Kidney tubule cell (primary cell): ENCODE data around the gene HDDC3.
"Not testable (repeated sequence)": the region's sequence is repeated elsewhere in the genome, so short reads cannot be mapped to it uniquely, and the experiment has no call there.

Experiments used
- DNase-seq: peaks from one replicate; pipeline ENCODE4 v3.0.0-alpha.2; 2018; ENCODE audit warnings: low spot score

HDDC3 gene

DNA sequence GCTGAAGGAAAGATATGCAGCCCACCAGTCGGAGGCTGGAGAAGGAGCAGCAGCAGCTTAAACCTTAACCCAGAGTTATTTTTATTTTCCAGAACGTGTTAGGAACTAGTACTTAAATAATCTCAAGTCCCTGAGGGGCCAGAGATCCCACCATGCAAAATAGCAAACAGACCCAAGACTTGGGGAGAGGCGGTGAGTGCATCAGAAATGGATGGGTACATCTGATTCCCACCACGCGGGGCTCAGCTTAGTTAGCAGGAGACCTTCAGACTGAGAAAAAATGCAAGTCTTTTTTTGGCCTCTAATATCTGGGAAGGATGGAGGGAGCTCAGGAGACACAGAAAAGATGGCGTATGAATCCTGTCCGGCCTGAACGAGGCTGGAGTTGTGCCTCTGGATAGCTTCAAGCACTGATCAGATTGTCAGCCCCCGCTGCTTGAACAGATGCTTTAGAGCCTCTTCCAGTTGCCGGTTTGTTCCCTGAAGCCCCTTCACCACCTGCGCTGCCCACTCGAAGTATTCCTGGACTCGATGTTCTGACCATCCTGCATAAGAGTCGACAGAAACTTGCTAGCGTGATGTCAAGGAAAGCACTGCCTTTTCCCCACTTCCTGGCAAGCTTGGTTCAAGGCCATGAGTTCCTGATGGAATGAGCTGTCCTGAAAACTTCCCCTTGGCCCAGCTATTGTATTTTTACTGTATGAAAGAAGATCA is 1.3 kb downstream of the HDDC3 start:
- DNase-seq, result no peak

DNA sequence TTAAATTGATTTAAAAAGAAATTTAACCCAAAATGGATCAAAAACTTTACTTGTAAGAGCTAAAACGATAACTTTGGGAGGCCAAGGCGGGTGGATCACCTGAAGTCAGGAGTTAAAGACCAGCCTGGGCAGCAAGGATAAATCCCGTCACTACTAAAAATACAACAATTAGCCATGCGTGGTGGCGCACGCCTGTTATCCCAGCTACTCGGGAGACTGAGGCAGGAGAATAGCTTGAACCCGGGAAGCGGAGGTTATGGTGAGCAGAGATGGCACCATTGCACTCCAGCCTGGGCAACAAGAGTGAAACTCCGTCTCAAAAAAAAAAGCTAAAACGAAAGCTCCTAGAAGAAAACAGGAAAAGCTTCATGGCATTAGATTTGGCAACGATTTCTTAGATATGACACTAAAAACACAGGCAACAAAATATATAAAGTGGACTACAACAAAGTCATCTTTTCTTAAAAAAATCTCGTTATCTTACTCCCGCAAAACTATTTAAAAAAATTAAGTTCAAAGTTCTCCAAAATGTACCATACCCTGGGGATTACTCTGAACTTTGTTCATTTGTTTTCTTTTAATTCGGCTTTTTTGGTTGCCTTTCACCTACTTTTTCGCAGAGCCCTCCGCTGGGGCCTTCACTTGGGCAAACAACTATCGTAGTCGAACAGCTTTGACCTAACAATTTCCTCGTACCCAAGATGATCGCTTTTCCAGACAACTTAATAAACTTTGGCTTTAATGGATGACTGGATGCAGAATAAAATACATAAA is 2.9 kb downstream of the HDDC3 start:
- DNase-seq, result no peak

DNA sequence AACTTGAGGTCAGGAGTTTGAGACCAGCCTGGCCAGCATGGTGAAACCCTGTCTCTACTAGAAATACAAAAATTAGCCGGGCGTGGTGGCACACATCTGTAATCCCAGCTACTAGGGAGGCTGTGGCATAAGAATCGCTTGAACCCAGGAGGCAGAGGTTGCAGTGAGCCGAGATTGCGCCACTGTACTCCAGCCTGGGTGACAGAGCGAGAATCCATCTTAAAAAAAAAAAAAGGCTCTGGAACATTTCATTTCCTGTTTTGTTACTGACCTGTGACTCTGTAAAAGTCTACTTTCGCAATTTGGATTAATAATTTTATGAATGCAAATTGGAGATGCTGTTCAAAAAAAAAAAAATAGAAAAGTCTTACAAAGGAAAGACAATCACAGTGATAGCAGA is 4.2 kb downstream of the HDDC3 start:
- DNase-seq, result not testable (repeated sequence)

DNA sequence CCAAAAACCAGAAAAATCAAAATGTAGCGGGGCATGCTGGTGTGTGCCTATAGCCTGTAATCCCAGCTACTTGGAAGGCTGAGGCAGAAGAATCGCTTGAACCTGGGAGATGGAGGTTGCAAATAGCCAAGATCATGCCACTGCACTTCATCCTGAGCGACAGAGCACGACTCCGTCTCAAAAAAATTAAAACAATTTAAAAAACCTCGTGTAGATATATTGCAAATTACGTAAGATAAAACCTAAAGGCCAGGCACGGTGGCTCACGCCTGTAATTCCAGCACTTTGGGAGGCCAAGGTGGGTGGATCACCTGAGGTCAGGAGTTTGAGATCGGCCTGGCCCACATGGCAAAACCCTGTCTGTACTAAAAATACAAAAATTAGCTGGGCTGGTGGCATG is 5.6 kb downstream of the HDDC3 start:
- not testable (repeated sequence) for DNase-seq

DNA sequence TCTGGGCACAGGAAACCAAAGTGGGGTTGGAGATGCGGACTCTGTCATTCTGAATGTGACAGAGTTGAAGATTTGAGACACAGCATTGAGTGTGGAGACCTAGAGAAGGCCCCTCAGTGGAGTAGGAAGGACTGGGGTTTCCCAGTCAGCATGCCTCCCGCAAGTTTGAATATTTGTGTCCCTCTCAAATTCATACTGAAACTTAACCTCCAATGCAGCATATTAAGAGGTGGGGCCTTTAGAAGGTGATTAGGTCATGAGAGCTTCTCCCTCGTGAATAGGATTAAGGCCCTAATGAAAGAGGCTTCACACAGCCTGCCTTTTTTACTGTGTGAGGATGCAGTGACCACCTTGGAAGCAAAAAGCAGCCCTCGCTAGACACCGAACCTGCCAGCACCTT is 8.0 kb downstream of the HDDC3 start:
- no peak for DNase-seq

DNA sequence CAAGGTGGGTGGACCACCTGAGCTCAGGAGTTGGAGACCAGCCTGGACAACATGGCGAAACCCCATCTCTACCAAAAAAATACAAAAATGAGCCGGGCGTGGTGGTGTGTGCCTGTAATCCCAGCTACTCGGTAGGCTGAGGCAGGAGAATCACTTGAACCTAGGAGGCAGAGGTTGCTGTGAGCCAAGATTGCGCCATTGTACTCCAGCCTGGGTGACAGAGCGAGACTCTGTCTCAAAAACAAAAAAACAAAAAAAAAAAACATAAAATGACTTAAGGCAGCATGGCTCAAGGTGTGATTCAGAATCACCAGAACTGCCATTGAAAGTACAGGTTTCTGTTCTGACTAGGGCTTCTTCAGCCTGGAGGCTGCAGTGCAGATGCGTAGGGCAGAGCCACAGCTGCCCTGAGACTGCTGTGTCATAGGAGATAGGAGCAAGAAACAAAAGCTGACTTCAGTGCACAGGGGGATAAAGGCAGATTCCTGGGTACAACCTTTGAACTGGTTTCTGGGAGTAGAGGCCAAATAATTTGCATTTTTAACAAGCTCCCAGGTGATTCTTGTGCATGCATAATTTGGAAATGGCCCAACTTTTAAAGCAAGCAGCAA is 9.5 kb downstream of the HDDC3 start:
- DNase-seq, result not testable (repeated sequence)

DNA sequence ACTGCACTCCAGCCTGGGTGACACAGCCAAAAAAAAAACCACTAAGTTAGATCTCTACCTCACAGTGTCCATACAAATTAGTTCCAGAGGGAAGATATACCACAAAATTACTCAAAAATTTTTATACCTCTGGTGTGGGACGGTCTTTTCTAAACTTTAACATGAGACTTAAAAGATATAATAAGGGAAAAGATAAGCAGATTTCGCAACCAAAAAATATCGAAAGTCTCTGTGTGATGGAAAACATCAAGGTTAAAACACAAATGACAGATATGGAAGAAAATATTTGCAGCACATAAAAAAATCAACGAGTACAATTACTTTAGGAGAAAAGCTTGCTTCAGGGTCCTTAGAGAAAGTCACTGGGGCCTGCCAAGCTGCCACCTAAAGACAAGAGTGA is 10.5 kb downstream of the HDDC3 start:
- DNase-seq, result no peak

DNA sequence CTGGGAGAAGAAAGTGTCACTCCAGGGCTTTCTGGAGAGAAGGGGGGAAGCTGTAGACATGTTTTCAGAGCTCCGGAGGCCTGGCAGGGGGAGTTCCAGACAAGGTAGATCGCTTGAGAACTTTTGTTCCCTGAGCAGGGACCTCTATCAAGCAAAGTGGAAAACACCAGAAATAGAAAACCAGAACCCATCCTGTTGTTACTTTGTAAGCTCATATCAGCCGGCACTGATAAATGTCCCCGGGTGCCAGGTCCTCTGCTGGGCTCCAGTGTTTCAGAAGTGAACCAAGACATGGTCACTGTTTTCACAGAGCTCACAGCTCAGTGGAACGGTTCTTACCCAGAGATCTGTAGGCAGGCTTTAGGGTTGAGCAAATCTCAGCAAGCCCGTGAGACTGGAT is 13.5 kb downstream of the HDDC3 start:
- DNase-seq, result no peak

DNA sequence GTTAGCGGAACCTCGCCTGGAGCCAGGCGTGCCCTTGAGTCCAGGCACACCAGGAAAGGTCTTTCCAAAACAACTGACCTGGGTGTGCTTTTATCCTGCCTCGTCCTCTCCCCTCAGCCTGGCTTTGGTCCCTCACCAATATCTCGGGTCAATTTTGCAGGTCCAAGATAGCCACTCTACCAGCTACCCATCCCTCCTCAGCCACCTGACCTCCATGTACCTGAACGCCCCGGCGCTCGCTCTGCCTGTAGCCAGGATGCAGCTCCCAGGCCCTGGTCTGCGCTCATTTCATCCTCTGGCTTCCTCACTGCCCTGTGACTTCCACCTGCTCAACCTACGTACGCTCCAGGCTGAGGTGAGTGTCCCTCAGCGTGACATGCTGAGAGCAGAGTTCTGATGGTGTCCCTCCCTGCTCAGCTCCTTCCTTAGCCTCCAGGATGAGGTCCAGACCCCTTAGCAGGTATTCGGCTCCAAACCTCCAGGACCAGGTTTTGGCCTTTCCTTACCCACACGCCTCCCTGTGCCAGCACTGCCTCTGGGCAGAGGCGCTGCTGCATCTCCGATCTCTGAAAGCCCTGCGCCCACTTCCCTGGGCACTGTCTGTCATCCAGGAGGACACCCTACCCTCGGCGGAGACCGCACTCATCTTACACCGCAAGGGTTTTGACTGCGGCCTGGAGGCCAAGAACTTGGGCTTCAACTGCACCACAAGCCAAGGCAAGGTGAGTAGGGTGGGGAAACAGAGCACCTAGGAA is 14.1 kb downstream of the HDDC3 start:
- DNase-seq, result no peak

DNA sequence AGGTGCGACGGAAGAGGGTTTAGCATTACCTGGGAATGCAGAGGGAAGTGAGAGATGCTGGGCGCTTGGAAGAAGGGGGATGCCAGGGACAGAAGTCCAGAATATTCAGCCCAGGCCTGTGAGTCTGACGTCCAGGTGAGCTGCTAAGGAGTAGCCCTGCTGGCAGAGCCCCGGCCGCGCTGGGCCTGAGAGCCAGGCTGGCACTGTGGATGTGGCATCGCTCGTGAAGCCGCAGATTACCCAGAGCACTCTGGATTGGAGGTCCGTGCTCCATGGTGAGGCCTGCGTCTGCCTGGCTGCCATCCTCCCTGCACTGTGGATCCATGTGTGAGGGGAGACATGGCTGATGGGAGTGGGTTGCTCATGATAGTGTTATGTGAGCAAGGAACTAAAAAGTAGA is 14.8 kb downstream of the HDDC3 start:
- no peak for DNase-seq

DNA sequence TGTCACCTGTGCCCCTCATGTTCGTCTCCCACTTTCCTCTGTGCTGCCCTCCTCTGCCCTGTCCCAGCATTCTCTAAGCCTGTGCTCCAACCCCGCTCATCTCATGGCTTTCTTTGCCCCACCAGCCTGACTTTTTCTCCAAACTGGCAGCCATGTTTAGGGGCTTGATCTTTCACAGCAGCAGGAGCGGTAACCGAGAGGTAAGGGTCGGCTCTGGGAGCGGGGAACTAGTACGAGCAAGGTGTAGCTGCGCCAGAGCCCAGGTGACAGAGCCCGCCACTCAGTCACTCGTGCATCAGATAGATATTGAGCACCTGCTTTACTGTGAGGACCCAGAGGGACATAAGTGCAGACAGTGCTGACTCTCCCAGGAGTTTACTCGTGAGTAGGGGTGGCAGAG is 15.9 kb downstream of the HDDC3 start:
- no peak for DNase-seq

DNA sequence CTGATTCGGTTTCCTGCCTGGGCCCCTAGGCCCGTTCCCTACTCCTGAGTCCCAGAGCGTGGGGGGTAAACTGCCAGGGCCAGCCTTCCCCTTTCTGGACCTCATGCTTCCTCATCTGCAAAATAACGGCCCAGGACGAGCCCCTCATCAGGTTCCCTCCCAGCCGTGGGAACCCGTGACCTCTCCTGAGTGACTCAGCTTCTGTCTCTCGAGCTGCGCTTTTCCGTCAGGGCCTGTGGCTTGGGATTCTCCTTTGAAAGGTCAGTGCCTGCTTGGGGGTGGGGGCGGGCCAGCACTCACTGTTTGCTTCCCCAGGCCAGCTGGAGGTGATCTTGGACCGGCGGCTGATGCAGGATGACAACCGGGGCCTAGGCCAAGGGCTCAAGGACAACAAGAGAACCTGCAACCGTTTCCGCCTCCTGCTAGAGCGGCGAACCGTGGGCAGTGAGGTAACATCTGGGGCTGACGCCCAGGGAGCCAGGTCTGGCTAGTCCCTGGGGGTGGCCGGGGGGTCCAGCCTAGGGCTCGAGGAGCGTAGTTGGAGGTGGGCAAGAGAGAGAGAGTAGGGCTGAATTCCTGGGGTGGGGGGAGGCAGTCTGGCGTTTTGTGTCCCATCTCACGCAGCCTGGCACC is 16.4 kb downstream of the HDDC3 start:
- no peak for DNase-seq

DNA sequence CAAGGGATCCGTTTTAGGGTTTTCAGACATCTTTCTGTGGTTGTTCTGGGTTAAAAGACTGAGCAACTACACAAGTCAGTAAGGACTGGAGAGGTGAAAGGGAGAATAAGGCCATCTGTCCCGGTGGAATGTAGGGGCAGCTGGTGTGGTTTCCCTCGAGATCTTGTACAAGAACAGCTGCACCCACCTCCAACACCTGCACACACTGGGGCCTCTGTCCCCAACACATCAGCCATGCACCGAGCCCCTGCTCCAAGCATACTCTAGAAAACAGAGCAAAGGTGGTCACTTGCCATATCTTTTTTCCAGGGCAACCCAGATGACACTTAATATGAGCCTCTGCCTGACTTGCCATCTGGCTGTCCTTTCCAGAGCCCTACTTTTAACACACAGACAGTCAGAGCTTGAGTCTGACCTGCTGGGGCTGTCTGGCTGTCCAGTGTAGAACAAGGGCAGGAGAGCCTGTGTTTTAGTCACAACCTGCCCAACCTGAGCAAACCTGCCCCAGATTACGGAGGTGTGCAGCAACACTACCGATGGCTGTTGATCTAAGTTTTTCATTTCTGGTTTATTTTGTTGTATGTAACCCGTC is 17.0 kb downstream of the HDDC3 start:
- no peak for DNase-seq

DNA sequence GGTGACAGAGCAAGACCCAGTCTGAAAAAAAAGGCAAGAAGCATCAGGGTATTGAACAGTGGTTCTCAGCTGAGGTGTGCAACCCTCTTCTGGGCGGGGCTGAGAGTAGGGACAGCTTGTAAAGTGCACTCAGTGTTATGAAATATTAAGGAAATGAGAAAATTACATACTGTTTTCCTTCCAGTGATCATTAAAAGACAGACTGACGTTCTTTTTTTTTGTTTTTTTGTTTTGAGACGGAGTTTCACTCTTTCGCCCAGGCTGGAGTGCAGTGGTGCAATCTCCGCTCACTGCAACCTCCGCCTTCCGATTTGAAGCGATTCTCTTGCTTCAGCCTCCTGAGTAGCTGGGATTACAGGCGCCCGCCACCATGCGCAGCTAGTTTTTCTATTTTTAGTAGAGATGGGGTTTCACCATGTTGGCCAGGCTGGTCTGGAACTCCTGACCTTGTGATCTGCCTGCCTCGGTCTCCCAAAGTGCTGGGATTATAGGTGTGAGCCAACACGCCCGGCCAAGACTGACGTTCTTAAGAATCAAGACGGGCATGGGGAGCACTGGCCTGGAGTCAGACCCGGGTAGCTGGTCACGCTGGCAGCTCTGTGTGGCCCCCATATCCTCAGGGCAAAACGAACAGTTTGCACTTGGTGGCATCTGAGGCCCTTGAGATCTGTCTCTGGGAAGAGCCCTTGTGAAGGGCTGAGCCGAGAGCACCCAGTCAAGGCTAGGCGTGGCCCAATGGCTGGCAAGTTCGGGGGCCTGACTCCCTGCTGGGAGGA is 17.9 kb downstream of the HDDC3 start:
- DNase-seq, result no peak

DNA sequence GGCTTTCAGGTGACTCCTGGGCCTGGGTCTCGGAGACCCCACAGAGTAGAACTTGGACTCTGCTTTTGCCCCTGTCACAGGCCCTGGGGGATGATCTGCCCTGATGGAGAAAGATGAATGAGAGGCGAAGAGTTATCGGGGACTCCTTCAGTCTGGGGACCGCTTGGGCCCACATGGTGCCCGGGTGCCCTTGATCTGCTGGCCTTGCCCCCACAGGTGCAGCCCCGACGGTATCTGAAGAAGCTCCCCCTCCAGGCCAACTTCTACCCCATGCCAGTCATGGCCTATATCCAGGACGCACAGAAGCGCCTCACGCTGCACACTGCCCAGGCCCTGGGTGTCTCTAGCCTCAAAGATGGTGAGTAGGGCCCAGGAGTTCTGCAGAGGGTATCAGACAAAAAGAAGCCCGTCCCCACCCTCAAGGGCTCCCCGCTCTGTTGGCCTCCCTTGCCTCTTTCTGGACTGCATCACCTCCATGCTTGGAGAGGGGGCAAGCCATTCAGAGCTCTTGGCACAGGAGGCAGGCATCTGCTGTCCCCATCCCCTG is 18.9 kb downstream of the HDDC3 start:
- DNase-seq, result no peak

DNA sequence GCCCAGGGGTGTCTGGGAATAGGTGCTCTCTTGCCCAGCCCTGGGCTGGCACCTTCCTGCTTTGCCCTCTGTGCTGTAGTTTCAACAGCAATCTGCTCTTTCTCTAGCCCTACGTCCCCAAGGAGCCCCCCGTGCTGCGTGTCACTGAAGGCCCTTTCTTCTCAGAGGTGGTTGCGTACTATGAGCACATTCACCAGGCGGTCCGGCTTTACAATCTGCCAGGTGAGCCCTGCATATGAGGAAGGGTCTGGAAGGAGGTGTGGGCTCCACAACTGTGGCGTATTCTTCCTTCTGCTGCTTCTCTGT is 19.6 kb downstream of the HDDC3 start:
- DNase-seq, result no peak

DNA sequence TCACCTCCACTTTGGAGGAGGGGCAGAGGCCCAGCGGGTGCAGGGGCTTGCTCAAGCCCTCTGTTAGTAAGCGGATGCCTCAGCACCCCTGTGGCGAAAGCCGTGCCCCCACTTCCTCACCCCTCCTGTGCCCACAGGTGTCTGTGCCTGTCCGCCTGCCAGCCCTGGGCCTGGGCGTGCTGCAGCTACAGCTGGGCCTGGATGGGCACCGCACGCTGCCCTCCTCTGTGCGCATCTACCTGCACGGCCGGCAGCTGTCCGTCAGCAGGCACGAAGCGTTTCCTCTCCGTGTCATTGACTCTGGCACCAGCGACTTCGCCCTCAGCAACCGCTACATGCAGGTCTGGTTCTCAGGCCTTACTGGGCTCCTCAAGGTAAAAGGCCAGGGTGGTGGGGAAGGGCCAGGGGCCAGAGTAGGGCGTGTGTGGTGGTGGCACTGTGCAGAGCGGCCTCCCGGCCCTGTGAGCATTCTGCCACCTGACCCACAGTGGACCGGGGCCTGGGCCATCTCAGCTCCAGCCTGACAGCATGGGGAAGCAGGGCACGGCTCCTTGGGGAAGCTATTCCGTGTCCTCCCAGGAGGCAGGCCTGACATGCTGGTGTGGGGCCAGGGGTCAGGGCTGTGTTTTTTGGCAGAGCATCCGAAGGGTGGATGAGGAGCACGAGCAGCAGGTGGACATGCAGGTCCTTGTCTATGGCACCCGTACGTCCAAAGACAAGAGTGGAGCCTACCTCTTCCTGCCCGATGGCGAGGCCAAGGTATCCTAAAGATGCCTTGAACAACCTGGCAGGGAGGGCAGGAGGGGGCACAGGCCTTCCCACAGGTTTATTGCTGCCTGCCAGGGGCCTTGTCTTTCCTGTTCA is 20.2 kb downstream of the HDDC3 start:
- DNase-seq, result no peak

DNA sequence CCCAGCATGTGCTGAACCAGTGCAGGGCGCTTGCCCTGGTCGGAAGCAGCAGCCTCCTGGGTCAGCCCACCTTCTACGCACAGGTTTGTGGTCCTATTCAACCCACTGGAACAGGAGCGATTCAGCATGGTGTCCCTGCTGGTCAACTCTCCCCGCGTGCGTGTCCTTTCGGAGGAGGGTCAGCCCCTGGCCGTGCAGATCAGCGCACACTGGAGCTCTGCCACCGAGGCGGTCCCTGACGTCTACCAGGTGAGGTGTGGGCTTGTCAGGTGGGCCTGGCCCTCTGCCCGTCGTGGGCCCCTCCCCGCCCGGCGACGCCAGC is 21.1 kb downstream of the HDDC3 start:
- no peak for DNase-seq

DNA sequence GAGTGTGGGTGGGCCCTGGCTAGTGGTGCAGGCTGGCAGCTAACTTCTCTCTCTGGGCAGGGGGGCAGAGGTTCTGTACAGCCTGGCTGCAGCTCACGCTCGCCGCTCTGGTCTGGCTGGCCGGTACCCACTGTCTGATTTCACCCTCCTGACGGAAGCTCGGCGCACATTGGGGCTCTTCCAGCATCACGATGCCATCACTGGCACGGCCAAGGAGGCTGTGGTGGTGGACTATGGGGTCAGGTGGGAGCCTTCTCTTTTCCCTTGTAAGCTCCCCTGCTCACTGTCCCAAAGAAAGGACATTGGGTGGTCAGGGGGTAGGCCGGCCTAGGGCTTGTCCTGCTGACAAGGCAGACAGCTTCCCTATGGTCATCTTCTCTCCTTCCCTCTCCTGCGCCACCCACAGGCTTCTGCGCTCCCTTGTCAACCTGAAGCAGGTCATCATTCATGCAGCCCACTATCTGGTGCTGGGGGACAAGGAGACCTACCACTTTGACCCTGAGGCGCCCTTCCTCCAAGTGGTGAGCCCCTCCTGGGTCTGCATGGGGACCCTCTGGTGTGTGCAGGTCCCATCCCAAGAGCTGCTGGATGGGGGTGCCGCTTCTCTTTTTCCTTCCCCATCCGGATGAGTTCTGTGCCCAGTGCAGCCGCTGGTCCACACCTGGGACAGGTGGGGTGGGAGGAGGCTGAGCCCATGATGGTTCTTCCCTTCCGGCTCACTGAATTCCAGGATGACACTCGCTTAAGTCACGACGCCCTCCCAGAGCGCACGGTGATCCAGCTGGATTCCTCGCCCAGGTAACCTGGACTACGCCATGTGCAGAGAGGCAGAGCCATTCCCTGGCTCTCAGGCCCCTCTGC is 21.7 kb downstream of the HDDC3 start:
- DNase-seq, result no peak
